ENCODE data around the gene RAP1GDS1. TPM values are rescaled to one million over a fixed set of nuclear protein-coding genes. Genes with fewer than 3 reads are reported as not detected.
A peak's percentile ranks its signal among the peaks of the same experiment; 100 is the strongest.

RAP1GDS1 gene
- total RNA-seq, 2 donors from 2014 or later: 7.5 to 7.8 TPM

DNA sequence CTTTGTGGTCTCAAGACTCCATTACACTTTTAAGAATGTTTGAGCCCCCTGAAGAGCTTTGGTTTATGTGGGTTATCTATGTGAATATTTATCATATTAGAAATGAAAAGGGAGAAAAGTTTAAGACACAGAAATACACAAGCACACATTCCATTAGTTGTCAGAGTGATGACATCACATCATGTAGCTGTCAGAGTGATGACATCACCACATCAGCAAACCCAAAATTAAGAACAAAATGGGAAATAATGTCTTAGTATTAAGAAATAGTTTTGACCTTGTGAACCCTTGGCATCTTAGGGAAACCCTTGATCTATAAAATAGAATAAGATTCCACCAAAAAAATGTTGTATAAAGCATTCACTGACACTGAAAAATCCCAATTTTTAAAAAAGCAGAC is 201.3 kb downstream of the RAP1GDS1 start:
- DNase-seq (ENCODE audit: low spot score): no peak
- H3K36me3 ChIP-seq: no peaks in the 10 kb centered on the region
- no peak overlapping the region for H3K27ac ChIP-seq
- no peak overlapping the region for H3K4me3 ChIP-seq
- TF ChIP-seq, protein P1, sequence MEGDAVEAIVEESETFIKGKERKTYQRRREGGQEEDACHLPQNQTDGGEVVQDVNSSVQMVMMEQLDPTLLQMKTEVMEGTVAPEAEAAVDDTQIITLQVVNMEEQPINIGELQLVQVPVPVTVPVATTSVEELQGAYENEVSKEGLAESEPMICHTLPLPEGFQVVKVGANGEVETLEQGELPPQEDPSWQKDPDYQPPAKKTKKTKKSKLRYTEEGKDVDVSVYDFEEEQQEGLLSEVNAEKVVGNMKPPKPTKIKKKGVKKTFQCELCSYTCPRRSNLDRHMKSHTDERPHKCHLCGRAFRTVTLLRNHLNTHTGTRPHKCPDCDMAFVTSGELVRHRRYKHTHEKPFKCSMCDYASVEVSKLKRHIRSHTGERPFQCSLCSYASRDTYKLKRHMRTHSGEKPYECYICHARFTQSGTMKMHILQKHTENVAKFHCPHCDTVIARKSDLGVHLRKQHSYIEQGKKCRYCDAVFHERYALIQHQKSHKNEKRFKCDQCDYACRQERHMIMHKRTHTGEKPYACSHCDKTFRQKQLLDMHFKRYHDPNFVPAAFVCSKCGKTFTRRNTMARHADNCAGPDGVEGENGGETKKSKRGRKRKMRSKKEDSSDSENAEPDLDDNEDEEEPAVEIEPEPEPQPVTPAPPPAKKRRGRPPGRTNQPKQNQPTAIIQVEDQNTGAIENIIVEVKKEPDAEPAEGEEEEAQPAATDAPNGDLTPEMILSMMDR (IDR thresholded peaks at IDR 0.05): no peak
- no peaks in the 10 kb centered on the region for H3K27me3 ChIP-seq
- H3K9me3 ChIP-seq: no peaks in the 10 kb centered on the region
- H3K4me1 ChIP-seq: peaks cover 0 to 3% of the 10 kb centered on the region in 2 donors

DNA sequence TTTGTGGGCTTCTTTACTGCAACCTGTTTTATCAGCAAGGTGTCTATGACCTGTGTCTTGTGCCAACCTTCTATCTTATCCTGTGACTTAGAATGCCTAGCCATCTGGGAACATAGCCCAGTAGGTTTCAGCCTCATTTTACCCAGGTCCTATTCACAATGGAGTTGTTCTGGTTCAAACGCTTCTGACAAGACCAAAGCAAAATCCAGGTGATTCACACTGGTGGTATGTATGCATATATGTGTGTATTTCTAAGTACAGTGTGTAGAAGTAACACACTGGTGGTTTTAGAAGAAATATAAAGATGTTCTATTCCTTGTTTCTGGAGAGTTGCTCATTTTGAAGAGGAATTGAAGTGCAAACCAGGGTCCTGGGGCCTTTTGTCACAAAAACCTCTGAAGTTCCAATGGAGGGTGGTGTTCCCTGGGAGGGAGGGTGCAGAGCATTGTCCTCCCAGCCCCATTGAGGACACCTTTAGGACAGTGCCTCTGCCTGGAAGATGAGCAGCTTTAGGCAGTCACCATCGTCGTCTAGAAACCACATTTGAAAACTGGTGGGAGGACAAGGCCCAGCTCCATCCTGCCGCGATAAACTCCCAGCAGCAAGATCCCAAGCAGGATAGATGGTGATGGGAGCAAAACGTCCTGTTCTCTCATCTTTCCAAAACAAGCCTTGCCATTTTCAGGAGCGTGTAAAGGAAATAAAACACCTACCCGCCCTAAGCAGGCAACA is 205.8 kb downstream of the RAP1GDS1 start:
- H3K36me3 ChIP-seq: no peaks in the 10 kb centered on the region
- no peak overlapping the region for H3K4me3 ChIP-seq
- H3K9me3 ChIP-seq: no peaks in the 10 kb centered on the region
- H3K4me1 ChIP-seq: peaks cover 0 to 17% of the 10 kb centered on the region in 2 donors
- TF ChIP-seq, protein P1 (IDR thresholded peaks at IDR 0.05): no peak
- no peak for DNase-seq (ENCODE audit: low spot score)
- no peaks in the 10 kb centered on the region for H3K27me3 ChIP-seq
- H3K27ac ChIP-seq: no peak overlapping the region

DNA sequence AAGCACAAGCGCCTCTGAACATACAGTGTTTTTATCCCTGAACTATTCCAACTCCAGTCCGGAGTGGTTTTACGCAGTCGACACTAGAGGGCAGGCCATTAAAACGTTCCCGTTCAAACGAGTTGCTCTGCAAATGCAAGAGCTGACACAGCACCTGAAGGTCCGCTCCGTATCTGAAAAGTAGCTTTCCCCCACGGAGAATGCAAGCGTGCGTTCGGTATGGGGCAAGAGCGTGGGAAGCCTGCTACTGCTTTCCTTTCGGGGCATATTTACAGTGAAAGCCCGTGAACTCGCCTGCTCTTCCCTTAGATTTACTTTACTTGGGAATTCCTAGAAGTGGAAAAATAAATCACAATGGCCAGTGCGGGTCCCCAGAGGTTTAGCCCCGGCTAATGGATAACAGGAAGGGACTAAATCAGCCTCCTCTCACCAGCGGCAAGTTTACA is 206.5 kb downstream of the RAP1GDS1 start:
- peak; percentile 85 for DNase-seq (ENCODE audit: low spot score)
- no peaks in the 10 kb centered on the region for H3K9me3 ChIP-seq
- TF ChIP-seq, protein P1 (IDR thresholded peaks at IDR 0.05): peak; percentile 71 to 85

DNA sequence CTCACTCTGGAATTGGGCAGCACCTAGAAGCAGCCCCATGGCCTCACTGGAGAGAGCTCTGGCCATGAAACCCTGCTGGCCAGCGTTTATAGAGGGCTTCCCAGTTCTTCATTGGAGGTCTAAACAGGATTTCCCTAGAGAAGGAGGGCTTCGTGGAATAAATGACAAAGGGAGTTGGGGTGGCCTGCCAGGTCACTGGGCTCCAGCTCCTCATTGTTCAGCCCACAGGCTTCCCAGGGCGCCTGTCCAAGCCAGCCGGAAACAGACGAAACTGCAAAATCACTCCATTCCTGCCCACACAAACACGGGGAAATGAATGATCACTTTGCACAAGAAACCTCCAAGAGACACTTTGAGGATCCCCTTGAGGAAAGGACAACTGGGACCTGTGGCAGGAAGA is 207.5 kb downstream of the RAP1GDS1 start:
- Histone ChIP-seq H3K4me3 (no peak overlapping the region), H3K27ac (no peak overlapping the region), H3K27me3 (no peaks in the 10 kb centered on the region), H3K9me3 (no peaks in the 10 kb centered on the region), H3K36me3 (no peaks in the 10 kb centered on the region), H3K4me1 (peaks cover 0 to 17% of the 10 kb centered on the region in 2 donors)
- no peak for DNase-seq (ENCODE audit: low spot score)
- TF ChIP-seq, protein P1 (IDR thresholded peaks at IDR 0.05): no peak

More for the DNA sequence above, 206.5 kb downstream of the RAP1GDS1 start:
- Histone ChIP-seq H3K4me1 (peaks cover 0 to 17% of the 10 kb centered on the region in 2 donors), H3K36me3 (no peaks in the 10 kb centered on the region), H3K27ac (no peak overlapping the region), H3K27me3 (no peaks in the 10 kb centered on the region), H3K4me3 (peak overlapping the region; percentile 21 to 38)

DNA sequence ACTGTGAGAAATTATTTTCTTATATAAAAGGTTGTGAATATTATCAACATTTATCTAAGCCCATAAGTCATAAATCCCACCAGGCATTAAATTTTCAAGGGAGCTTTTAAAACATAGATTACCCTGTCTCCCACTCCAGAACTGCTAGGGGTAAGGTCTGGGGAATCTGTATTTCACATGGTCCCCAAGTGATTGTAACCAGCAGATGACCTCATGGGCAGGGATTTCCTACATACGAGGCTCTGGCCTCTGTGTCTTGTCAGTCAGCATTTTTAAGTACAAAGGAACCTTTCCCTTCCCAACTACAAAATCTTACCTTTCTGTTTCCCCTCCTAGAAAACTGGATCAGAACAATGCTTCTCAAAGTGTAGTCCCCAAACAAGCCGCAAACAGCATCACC is 208.6 kb downstream of the RAP1GDS1 start:
- TF ChIP-seq, protein P1 (IDR thresholded peaks at IDR 0.05): no peak
- Histone ChIP-seq H3K36me3 (no peaks in the 10 kb centered on the region), H3K4me1 (peaks cover 0 to 17% of the 10 kb centered on the region in 2 donors), H3K27ac (no peak overlapping the region), H3K4me3 (no peak overlapping the region), H3K9me3 (no peaks in the 10 kb centered on the region), H3K27me3 (no peaks in the 10 kb centered on the region)
- no peak for DNase-seq (ENCODE audit: low spot score)

Measured in right atrium auricular region (tissue), 2 donors.